DMS114 treated with DMSO at 0.1 percent for 48 hours (cell line): Measurements from ENCODE around the gene GNAT3.

ENCODE experiments used
- DNase-seq: peaks from one replicate; lab custom pipeline; 2025; ENCODE audit not compliant: unreplicated experiment; lab: John Stamatoyannopoulos, UW

GNAT3 gene

GRCh38 chr7:80464211-80464610, 47.7 kb downstream of the GNAT3 start:
- DNase-seq: no peak

DNA sequence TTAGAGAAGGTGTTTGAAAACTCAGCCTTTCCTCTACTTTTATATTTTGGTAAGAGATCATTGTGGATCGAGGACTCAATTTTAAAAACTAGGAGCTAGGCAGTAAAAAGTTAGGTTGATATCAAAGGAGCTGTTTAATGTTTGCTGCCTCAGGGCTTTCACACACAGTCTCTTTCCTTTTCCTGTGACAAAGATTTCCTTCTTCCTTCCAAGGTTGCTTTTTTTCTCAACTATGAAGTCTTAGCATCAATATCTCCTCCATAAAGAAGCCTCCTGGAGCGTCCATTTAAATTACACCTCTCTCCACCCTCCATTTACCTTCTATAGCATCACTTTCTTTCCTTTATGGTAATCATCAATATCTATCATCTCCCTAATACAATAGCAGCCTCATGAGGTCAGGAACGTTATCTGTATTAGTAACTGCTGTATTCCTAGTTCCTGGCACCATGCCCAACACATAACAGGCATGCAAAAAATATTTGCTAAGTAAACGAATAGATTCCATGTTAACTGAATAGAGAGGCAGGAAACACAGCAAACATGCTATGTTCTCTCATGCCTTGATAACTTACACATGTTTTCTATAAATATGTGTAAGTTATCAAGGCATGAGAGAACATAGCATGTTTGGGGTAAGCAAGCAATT, 48.5 kb downstream of the GNAT3 start:
- no peak for DNase-seq

GRCh38 chr7:80460857-80461256, 51.0 kb downstream of the GNAT3 start:
- DNase-seq: no peak

GRCh38 chr7:80459776-80460510, 51.9 kb downstream of the GNAT3 start:
- no peak for DNase-seq

- no peak for DNase-seq
Observed at GRCh38 chr7:80458822-80459725, 52.8 kb downstream of the GNAT3 start.

DNA sequence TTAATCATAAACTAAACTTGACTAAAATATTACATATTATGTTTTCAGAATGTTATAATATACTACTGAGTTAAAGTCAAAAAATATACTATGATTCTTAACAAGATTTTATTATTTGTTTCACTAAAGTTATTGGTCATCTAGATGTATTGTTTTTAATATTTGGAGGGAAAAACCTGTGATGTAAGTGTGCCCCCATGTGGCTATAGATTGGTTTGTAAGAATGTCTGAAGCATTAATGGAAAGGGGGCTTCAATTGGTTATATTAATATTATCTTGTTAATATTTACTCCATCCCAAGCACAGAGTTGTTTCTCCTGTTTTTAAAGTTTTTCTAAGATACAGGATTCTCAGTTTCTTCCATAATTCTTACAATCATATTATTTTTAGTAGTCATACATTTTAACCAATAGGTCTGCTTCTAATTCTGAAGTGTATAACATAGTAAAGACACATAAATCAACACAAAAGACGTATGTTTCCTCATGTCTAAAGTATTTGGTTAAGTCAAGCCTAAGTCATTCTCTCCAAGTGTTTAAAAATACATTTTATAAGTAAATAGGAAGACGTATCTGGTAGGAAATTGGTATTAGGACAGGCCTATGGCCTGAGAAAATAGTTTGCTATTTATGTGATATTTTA, 58.0 kb downstream of the GNAT3 start:
- DNase-seq: peak; percentile 20

DNA sequence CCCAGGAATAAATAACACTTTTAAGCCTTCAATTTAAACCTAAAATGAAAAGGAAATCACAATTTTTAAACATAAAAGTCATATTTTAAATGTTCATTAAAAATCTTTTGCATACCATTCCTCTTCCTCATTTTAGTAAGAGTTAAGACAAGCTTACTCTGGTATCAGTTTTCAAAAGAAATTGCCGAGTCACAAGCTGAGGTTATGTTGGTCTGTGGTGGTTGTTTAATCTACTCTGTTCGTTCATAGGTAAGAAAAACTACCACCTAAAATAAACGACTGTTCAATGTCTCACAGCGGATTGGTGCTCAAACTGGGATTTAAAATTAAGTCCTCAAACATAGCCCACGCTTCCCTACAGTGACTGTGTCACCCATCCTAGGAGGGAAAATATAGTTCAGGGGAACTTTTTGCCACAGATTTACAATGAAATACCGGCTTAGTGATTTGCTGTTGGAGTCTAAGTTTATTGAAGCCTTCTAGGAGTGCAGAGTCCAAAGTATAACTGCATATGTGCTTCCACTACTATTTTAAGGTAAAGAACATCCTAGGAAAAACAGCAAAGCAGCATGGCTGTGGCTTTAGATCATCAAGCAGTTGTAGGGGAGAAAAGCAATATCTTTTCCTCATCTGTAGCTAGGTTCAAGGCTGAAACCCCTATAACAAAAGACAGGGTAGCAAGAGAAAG, 61.1 kb downstream of the GNAT3 start:
- no peak for DNase-seq

DNA sequence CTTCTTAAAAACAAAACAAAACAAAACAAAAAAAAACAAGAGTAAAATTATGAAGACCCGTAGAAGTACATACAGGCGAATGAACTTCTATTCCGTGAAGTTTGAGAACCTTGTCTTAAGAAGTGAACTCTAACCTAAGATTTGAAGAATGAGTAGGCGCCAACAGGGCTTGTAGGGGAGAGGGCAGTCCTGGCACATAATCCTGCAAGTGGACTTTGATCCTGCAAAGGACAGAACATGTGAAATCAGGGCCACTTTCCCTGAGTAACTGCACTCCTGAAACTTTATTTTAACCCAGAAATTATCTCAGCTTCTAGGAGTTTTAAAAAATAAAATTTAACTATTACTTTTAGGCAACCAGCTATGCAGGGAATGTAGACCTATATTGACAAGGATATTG, 62.0 kb downstream of the GNAT3 start:
- DNase-seq: no peak

DNA sequence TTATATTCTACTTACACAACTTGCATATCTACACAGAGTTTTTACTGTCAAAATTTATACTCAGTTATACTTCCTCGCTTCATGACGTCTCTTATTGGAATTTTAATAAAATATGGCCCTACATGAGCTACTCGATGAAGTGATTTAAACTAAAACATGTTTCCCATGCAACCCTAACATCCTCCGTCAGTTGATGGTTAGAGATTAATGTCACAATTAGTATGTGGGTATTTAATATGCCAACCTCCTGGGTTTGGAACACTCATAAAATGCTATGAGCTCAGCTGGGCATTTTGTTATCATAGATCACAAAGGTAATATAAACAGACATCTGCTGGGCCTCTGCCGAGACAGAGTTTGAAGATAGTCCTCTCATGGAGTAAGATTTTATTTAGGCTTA, 66.5 kb downstream of the GNAT3 start:
- no peak for DNase-seq

DNA sequence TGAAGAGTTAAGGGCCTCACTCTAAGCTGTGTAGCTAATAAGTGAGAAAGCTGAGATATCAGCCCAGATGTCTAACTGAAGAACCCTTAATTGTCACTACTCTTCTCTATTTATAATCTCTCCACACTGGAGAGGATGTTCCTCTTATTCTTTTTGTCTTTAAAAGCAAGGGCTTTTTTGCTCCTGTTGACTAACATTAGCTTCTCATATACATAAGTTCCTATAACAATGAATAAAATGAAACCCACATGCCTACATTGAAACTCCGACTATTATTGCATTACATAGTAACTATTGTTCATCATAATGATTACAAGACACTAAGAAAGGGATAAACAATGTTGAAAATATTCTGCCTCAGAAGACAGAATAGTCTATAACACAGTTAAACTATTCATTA, 67.1 kb downstream of the GNAT3 start:
- DNase-seq: no peak

DNA sequence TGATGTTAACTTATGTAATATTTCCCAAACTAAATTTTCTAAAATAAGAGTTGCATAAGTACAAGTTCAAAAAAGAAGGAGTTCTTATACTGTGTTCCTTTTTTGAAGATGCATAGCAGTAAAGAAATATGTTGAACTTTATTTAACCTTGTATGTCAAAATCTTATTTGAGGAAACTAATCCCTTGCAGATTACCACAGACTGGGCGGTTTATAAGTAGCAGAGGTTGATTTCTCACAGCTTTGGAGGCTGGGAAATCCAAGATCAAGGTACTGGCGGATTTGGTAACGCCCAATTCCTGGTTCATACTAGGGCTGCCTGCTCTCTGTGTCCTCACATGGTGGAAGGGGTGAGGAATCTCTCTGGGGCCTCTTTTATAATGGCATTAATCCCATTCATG, 68.5 kb downstream of the GNAT3 start:
- no peak for DNase-seq

GRCh38 chr7:80440883-80441282, 71.0 kb downstream of the GNAT3 start:
- DNase-seq: no peak

GRCh38 chr7:80439894-80440821, 71.7 kb downstream of the GNAT3 start:
- DNase-seq: no peak

GRCh38 chr7:80435521-80435920, 76.3 kb downstream of the GNAT3 start:
- DNase-seq: no peak

DNA sequence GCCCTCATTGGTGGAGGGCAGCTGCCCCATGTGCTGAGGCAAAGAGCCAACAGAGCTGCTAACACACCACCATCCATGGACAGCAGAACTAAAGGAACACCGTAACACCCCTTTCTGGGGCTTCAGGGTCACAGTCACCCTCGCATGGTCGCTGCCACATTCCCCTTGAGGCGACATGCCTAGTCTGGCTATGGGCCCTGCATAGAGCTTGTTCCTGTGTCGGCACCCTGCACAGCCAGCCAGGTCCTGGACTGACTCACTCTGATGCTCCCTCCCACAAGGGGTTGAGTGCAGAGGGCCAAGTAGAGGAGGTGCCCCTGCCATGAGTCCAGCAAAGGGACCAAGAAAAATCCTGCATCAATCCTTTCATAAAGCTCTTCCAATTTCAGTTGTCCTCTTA, 77.8 kb downstream of the GNAT3 start:
- no peak for DNase-seq

DNA sequence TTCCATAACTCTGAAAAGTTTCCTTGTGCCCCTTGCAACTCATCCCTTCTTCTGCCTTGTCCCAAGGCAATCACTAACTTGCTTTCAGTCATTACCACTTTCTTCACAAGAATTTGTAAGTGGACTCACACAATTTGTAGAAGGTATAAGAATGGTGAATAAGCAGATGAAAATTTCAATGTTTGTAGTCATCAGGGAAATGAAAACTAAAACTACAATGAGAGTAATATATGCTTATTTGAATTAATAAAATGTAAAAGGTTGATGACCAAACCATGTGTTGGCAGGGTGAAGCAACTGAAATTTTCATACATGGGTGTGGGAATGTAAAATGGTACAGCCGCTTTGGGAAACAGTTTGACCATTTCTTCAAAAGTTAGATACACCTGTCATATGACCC, 79.7 kb downstream of the GNAT3 start:
- DNase-seq: no peak

- no peak for DNase-seq
Observed at GRCh38 chr7:80429181-80429580, 82.7 kb downstream of the GNAT3 start.

DNA sequence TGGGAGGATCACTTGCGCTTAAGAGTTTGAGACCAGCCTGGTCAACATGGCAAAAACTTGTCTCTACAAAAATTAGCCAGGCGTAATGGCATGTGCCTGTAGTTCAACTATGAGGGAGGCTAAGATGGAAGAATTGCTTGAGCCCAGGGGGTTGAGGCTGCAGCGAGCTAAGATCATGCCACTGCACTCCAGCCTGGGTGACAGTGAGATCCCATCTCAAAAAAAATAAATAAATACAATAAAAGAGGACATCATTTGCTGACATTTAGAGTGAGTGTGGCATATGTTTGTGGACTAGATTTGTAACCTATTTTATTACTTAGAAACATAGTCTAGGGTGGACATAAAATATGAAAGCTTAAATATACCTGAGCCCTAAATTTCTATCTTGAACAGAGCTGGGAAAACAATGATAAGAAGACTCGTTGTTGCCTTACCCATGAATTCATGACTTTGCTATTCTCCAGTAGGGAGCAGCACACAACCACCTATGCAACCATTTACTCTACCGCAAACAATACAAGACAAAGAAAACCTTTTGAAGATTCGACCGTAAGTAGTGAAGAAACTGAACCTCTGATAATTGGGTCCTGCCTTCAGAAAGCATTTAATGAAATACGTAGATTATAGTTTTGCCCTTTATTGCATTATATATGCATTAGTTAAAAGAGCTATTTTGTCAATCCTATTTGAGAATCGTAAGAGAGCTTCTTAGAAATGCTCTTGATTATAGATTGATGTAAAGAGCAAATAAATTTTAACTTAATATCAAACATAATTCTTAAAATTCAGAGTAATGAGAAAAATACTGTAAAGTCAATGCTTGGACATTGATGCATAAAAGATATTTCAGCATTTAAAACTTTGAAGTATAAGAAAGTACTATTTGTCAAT, 83.5 kb downstream of the GNAT3 start:
- peak; percentile 52 for DNase-seq

DNA sequence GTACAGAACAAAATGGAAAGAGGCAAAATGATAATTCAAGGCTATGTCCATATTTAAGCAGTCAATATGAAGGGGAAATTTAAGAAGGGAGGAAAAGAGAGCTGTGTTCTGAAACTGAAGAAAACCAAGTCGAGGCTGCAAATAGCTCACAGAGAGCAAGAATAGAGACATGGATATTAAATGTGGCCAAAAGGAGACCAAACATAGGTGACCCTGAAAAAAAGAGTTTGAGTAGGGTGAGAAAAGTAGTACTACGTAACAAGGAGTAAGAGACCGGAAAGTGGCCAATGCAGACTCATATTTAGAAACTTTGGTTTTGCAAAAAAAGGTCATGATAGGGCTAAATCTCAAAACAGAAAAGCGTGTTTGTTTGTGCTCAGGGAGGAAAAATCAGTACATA, 84.6 kb downstream of the GNAT3 start:
- DNase-seq: no peak
